ENCODE data around the gene SLIT3.
A peak's percentile ranks its signal among the peaks of the same experiment; 100 is the strongest.

The SLIT3 gene

DNA sequence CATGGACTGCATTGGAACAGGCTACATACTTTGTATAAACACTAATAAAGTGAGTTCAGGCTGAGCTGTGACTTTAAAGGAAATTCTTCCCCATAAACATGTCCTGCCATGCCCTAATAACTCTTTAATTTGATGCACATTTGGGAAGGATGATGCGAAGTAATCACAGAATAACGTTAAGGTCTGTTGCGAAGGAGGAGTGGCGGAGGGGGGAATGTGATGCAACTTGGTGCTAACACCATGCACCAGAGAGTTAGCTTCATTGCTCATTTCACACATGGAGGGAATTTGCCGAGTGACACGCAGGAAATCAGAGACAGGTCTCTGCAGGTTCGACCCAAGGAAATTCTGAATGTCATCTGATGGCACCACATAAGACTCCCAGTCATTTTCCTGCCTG, 32.9 kb downstream of the SLIT3 start:
- Histone ChIP-seq H3K36me3 (ENCODE audit: control insufficient read depth, insufficient read depth, low read length) (no peaks in the 10 kb centered on the region), H3K27me3 (replicated peaks; ENCODE audit: control insufficient read depth, insufficient read depth, low read length) (peaks cover 2% of the 10 kb centered on the region; the same call in 1 of the 2 replicates), H3K4me3 (replicated peaks; ENCODE audit: low read depth, low read length) (no peak overlapping the region)
- TF ChIP-seq, protein P1, sequence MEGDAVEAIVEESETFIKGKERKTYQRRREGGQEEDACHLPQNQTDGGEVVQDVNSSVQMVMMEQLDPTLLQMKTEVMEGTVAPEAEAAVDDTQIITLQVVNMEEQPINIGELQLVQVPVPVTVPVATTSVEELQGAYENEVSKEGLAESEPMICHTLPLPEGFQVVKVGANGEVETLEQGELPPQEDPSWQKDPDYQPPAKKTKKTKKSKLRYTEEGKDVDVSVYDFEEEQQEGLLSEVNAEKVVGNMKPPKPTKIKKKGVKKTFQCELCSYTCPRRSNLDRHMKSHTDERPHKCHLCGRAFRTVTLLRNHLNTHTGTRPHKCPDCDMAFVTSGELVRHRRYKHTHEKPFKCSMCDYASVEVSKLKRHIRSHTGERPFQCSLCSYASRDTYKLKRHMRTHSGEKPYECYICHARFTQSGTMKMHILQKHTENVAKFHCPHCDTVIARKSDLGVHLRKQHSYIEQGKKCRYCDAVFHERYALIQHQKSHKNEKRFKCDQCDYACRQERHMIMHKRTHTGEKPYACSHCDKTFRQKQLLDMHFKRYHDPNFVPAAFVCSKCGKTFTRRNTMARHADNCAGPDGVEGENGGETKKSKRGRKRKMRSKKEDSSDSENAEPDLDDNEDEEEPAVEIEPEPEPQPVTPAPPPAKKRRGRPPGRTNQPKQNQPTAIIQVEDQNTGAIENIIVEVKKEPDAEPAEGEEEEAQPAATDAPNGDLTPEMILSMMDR (IDR thresholded peaks at IDR 0.05; ENCODE audit: insufficient read depth, low read length, poor library complexity, severe bottlenecking) = no peak
- no peak for DNase-seq (ENCODE audit: extremely low read depth, insufficient read length)

DNA sequence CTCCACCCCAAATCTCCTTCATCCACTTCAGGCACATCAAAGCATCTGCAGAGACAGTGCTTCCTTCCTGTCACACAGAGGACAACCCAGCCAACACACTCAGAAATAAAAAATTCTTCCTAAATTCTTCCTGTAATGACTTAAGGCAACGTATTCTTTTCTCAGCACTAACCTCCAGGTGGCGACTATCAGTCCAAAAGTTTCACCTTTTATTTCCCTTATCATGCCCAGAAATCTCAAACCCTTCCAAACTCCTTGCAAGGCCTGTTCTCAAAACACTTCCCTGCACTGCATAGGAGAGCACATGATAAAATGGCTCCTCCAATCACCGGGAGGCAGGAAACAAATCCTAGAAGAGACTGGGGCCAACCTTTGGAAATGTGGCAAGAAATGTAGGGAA, 35.1 kb downstream of the SLIT3 start:
- Histone ChIP-seq H3K4me3 (replicated peaks; ENCODE audit: low read depth, low read length) (no peak overlapping the region), H3K27me3 (replicated peaks; ENCODE audit: control insufficient read depth, insufficient read depth, low read length) (peaks cover 2% of the 10 kb centered on the region; the same call in 1 of the 2 replicates), H3K36me3 (ENCODE audit: control insufficient read depth, insufficient read depth, low read length) (no peaks in the 10 kb centered on the region)
- TF ChIP-seq, protein P1 (IDR thresholded peaks at IDR 0.05; ENCODE audit: insufficient read depth, low read length, poor library complexity, severe bottlenecking) = peak; percentile 37
- no peak for DNase-seq (ENCODE audit: extremely low read depth, insufficient read length)

DNA sequence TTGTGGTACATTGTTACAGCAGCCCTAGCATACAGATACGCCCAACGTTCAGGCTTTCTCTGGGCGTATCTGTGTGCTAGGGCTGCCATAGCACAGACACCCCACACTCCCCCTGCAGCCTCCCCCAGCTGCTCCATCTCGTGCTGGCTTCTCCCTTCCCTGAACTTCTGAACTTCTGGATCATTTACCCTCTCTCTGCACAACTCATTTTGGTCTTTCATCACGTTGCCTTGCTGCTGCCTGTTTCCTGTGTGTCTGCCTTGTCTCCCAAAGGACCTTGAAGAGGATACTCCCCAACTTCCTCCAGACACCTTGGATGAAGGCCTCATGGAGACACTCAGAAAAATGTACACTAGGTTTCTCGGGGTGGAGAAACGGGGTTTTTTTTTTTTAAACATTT, 37.3 kb downstream of the SLIT3 start:
- H3K4me3 ChIP-seq (replicated peaks; ENCODE audit: low read depth, low read length) = no peak overlapping the region

DNA sequence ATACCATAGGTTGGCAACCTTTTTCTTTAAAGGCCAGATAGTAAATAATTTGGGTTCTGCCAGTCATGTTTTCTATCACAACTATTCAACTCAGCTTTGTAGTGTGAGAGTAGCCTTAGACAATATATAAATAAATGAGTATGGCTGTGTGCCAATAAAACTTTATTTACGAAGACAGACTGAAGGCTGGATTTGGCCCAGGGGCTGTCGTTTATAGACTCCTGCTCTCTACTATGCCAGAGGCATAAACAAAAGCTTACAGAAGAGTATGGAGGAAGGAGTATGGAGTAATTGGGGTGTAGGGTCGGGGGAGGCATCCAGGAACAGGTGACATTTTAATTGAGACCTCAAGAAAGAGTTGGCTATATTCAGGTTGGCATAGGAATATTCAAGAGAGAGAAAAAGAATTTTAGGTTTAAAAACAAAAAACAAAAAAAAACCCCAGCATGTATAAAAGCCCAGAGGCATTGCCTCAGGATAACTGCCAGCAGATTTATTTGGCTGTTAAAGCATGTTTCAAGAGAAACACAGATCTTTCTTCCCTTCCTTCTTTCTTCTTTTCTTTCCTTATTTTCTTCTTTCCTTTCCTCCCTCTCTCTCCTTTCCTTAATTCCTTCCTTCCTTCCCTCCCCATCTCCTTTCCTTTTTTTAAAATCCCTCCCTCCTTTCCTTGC, 39.9 kb downstream of the SLIT3 start:
- no peak for DNase-seq (ENCODE audit: extremely low read depth, insufficient read length)
- TF ChIP-seq, protein P1 (IDR thresholded peaks at IDR 0.05; ENCODE audit: insufficient read depth, low read length, poor library complexity, severe bottlenecking) = no peak
- no peaks in the 10 kb centered on the region; the same call in 1 of the 2 replicates for H3K27me3 ChIP-seq (replicated peaks; ENCODE audit: control insufficient read depth, insufficient read depth, low read length)

More for the DNA sequence above, 37.3 kb downstream of the SLIT3 start:
- Histone ChIP-seq H3K27me3 (replicated peaks; ENCODE audit: control insufficient read depth, insufficient read depth, low read length) (no peaks in the 10 kb centered on the region; the same call in 1 of the 2 replicates), H3K36me3 (ENCODE audit: control insufficient read depth, insufficient read depth, low read length) (no peaks in the 10 kb centered on the region)
- no peak for DNase-seq (ENCODE audit: extremely low read depth, insufficient read length)
- TF ChIP-seq, protein P1 (IDR thresholded peaks at IDR 0.05; ENCODE audit: insufficient read depth, low read length, poor library complexity, severe bottlenecking) = no peak

DNA sequence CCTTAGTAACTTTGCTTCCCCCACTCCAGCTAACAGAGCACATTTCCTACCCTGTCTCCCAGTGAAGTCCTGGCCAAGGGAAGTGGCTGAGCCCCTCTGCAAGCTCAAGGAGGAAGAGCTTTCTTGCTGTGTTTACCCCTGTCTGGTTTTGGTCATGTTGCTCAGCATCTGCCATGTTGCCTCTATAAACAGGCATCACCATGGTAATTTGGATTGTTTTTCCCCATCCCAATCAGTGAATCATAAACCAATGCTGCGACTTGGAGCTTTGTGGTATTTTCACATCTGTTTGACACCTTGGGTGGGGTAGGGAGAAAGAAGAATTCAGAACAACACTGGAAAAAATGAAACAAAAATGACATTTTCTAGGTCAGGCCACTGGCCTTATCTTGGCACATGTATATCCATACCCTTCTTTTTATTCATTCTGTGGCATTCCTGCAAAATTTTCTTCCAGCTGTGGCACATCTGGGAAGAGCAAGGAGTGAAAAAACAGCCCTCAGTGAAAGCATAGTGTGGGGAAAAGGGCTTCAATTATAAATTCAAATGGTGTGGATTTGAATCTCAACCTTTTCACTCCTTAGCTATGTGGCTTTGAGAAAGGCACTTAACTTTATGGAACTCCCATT, 42.5 kb downstream of the SLIT3 start:
- no peaks in the 10 kb centered on the region; the same call in 1 of the 2 replicates for H3K27me3 ChIP-seq (replicated peaks; ENCODE audit: control insufficient read depth, insufficient read depth, low read length)
- no peaks in the 10 kb centered on the region for H3K36me3 ChIP-seq (ENCODE audit: control insufficient read depth, insufficient read depth, low read length)
- TF ChIP-seq, protein P1 (IDR thresholded peaks at IDR 0.05; ENCODE audit: insufficient read depth, low read length, poor library complexity, severe bottlenecking) = no peak
- no peak overlapping the region for H3K4me3 ChIP-seq (replicated peaks; ENCODE audit: low read depth, low read length)
- no peak for DNase-seq (ENCODE audit: extremely low read depth, insufficient read length)

More for the DNA sequence above, 39.9 kb downstream of the SLIT3 start:
- Histone ChIP-seq H3K4me3 (replicated peaks; ENCODE audit: low read depth, low read length) (no peak overlapping the region), H3K36me3 (ENCODE audit: control insufficient read depth, insufficient read depth, low read length) (no peaks in the 10 kb centered on the region)

Data from GM06990 (cell line).